Heart right ventricle (tissue), 16 donors: ENCODE measurements around the gene R3HDM4. TPM values are rescaled to one million over a fixed set of nuclear protein-coding genes. Genes with fewer than 3 reads are reported as not detected.

Experiments used
- ATAC-seq, 8 donors: fragments of 200-7000 bp; cut with Tn5 transposase; one replicate each; pipeline ENCODE4 v1.9.1; 2020; ENCODE audit warnings: mild to moderate bottlenecking in 8 of 8, moderate library complexity in 8 of 8, moderate number of reproducible peaks in 1 of 8
- DNase-seq, 2 donors: peaks; one replicate each; pipeline ENCODE4 v3.0.0-alpha.2; 2020
- H3K27ac ChIP-seq, 10 donors: fragments of 200-600 bp; sonication (generic) in 2 of 10; one replicate each; pipeline versions ENCODE4 v1.5.0 to v1.8.0; 2020 to 2022; ENCODE audit warnings: mild to moderate bottlenecking in 3 of 10
- H3K27me3 ChIP-seq, 7 donors: fragments of 200-600 bp; one replicate each; pipeline ENCODE4 v1.8.0; 2021 to 2022; ENCODE audit warnings: mild to moderate bottlenecking in 2 of 7
- H3K36me3 ChIP-seq, 9 donors: fragments of 200-600 bp; sonication (generic) in 1 of 9; one replicate each; pipeline versions ENCODE4 v1.5.0 to v1.8.0; 2020 to 2022; ENCODE audit warnings: mild to moderate bottlenecking in 2 of 9
- H3K4me1 ChIP-seq, 9 donors: fragments of 200-600 bp; sonication (generic) in 1 of 9; one replicate each; pipeline versions ENCODE4 v1.5.0 to v1.8.0; 2020 to 2022; ENCODE audit warnings: mild to moderate bottlenecking in 4 of 9
- H3K4me3 ChIP-seq, 10 donors: fragments of 200-600 bp; sonication (generic) in 2 of 10; one replicate each; pipeline versions ENCODE4 v1.5.0 to v1.8.0; 2020 to 2022; ENCODE audit warnings: mild to moderate bottlenecking in 7 of 10, moderate library complexity in 2 of 10
- H3K9me3 ChIP-seq, 11 donors: fragments of 200-600 bp in 10 of 11; sonication (generic) in 2 of 11; one replicate each; pipeline versions ENCODE4 v1.5.0 to v1.8.0; 2013 to 2022; ENCODE audit warnings: mild to moderate bottlenecking in 2 of 11, control low read depth in 1 of 11, moderate library complexity in 1 of 11
- CTCF ChIP-seq, 9 donors: fragments of 200-600 bp; sonication (generic) in 2 of 9; IDR thresholded peaks; one replicate each; pipeline versions ENCODE4 v1.5.0 to v1.8.0; 2021 to 2022; ENCODE audit warnings: antibody characterized with exemption in 9 of 9, mild to moderate bottlenecking in 5 of 9, moderate library complexity in 1 of 9
- WGBS, 2 donors: extraction: QIAGEN DNeasy Blood & Tissue Kit; methylation state at CpG; one replicate each; pipeline ENCODE4 v1.1.7; 2013; ENCODE audit warnings: inconsistent platforms in 1 of 2; 5-methylcytosine and 5-hydroxymethylcytosine counted together
- intact Hi-C, 10 donors: fragments of 100-400 bp; cut with DNase I; formaldehyde crosslinking; loops; one replicate each; pipeline versions ENCODE4 v1.11.1 to v1.14.2; 2022
- polyA plus RNA-seq, 2 donors: library from polyadenylated mRNA; stranded (reverse); fragments of 200-250 nt; gene quantifications; one replicate each; pipeline ENCODE4 v1.2.3, GENCODE V29; 2013
- total RNA-seq, 10 donors: library from RNA; stranded (reverse); fragmentation: NEBNext Ultra II Directional in 3 of 10; extraction: Animal tissue kit (Norgen Biotek cat#: 25700) in 3 of 10; gene quantifications; one replicate each; pipeline versions ENCODE4 v1.2.1 to v1.2.4, GENCODE V29; 2021 to 2023
- donor health status: Arrhythmogenic right ventricular cardiomyopathy.
- donor health status: ischemic (EF 13 %, LVEDD 7.1; RV severe dilation, severe dysfunction).
- donor health status: healthy with polysubstance abuse.
- donor health status: DM: no; HTN: yes; CAD: no.
- donor health status: DM: no; HTN: no; CAD: no.
- donor health status: ischemic (EF 25% LVEDD 6.9; RV normal size, moderate dysfunction).
- donor health status: ischemic (EF 25% LVEDD 5.7; RV mildly dilated, moderate dysfunction).
- donor health status: healthy.
- donor health status: DM: yes; HTN: yes; CAD: no.
- donor health status: Ischemic cardiomyopathy.
- donor health status: ischemic (EF 35%, LVEDD 5.7; RV mildly dilated, moderate dysfunction).
- donor health status: nonischemic (EF 11% LVEDD 7.7; RV severe dilation, severe dysfunction).
- donor health status: DM: yes; HTN: yes; CAD: no.
- donor health status: PGD.
- donor health status: ischemic (EF 29% LVEDD 5.4; RV normal size, mild dysfunction).
- donor health status: nonischemic (EF 23%, LVEDD 6.1; RV moderate dilation, normal function).

R3HDM4 gene
- total and polyA plus RNA-seq, 12 donors, result 16.3 to 49.8 (median 20.8) TPM

GRCh38 chr19:911197-912033 lies 1.6 kb downstream of the R3HDM4 start:
- Histone ChIP-seq H3K36me3 (peaks cover 0 to 3% (median 0%) of the 10 kb centered on the region in 9 donors), H3K27ac (peak overlapping the region in 1 of 10 donors; percentile 50), H3K27me3 (peaks cover 0 to 6% (median 4%) of the 10 kb centered on the region in 7 donors), H3K4me1 (peaks cover 0 to 54% (median 7%) of the 10 kb centered on the region in 9 donors), H3K4me3 (peak overlapping the region in 1 of 10 donors; percentile 82), H3K9me3 (no peaks in the 10 kb centered on the region)
- WGBS, 2 donors, result 84% methylated on average over 49 to 54 of the region's 54 CpGs
- no peak for DNase-seq
- TF ChIP-seq CTCF (IDR thresholded peaks at IDR 0.05), result no peak
- ATAC-seq, result peak in 1 of 8 donors; percentile 35
- intact Hi-C loops, result loop anchor here in 1 of 10 donors (2.0 kb wide), 1 partner anchor 49 kb away; no protein-coding TSS in a partner anchor

DNA sequence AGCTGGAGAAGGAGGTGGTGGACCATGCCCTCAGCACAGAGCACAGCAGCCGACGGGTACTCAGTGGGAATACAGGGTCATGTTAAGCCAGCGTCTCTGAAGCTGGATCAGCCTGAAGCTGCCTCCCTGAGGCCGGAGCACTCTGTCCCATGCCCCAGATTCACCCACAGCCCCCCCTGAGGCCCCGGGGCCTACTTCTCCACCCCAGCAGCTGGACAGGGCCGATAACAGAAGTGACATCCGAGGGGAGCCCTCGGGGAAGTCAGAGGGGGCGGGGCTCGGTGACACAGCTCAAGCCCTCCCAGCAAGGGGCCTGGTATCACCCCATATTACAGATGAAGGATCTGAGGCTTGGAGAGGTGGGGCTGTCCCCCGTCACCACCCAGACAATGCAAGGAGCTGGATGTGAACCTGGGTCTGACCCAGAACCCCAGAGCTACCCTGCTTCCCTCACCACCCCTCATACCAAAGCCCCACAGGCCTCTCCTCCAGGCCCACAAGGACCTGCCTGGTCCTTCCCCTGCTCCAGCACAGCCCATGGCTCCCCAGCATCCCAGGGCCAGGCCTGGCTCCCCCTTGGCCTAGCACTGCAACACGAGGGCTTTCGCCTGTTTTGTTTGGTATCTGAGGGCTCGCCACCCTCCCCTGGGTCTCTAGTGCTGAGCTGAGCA lies 5.7 kb downstream of the R3HDM4 start:
- H3K4me1 ChIP-seq, result peaks cover 0 to 46% (median 0%) of the 10 kb centered on the region in 9 donors
- intact Hi-C loops, result loop anchor here in 1 of 10 donors (5.0 kb wide), 1 partner anchor 35 kb away; no protein-coding TSS in a partner anchor
- H3K4me3 ChIP-seq, result peak overlapping the region in 1 of 10 donors; percentile 47
- peak overlapping the region in 2 of 10 donors; percentile 14 to 93 for H3K27ac ChIP-seq
- no peak for TF ChIP-seq CTCF (IDR thresholded peaks at IDR 0.05)
- 73 to 75% methylated on average over 14 of the region's 14 CpGs for WGBS, 2 donors
- no peaks in the 10 kb centered on the region for H3K9me3 ChIP-seq
- peaks cover 0 to 7% (median 0%) of the 10 kb centered on the region in 9 donors for H3K36me3 ChIP-seq
- ATAC-seq (peak in 3 of 8 donors; percentile 24 to 32 (median 30)), DNase-seq (no peak)
- no peaks in the 10 kb centered on the region for H3K27me3 ChIP-seq

GRCh38 chr19:906480-906879 lies 6.5 kb downstream of the R3HDM4 start:
- no peak for TF ChIP-seq CTCF (IDR thresholded peaks at IDR 0.05)
- H3K4me1 ChIP-seq, result peaks cover 0 to 43% (median 0%) of the 10 kb centered on the region in 9 donors
- peaks cover 0 to 14% (median 0%) of the 10 kb centered on the region in 9 donors for H3K36me3 ChIP-seq
- H3K27me3 ChIP-seq, result no peaks in the 10 kb centered on the region
- no peak overlapping the region for H3K4me3 ChIP-seq
- no peaks in the 10 kb centered on the region for H3K9me3 ChIP-seq
- 96 to 97% methylated on average over 7 of the region's 7 CpGs for WGBS, 2 donors
- DNase-seq, result no peak
- intact Hi-C loops, result loop anchor here in 1 of 10 donors (5.0 kb wide), 1 partner anchor 34 kb away; no protein-coding TSS in a partner anchor
- ATAC-seq, result no peak
- H3K27ac ChIP-seq, result peak overlapping the region in 1 of 10 donors; percentile 93

DNA sequence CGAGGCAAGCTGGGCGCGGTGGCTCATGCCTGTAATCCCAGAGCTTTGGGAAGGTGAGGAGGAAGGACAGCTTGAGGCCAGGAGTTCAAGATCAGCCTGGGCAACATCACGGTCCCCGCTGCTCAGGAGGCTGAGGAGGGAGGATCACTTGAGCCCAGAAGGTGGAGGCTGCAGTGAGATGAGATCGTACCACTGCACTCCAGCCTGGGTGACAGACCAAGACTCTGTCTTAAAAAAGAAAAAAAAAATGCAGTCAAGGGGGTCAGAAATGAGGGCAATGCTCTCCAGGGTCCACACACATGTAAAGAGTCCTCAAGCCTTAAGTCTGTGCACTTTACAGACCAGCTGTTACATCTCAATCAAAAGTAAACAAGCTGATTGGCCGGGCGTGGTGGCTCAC lies 8.5 kb downstream of the R3HDM4 start:
- no peaks in the 10 kb centered on the region for H3K9me3 ChIP-seq
- TF ChIP-seq CTCF (IDR thresholded peaks at IDR 0.05), result no peak
- ATAC-seq, result no peak
- peaks cover 0 to 26% (median 0%) of the 10 kb centered on the region in 9 donors for H3K4me1 ChIP-seq
- peaks cover 0 to 25% (median 0%) of the 10 kb centered on the region in 9 donors for H3K36me3 ChIP-seq
- 94% methylated on average over 8 of the region's 8 CpGs for WGBS, 2 donors
- no peaks in the 10 kb centered on the region for H3K27me3 ChIP-seq
- intact Hi-C loops, result no loop called here
- H3K27ac ChIP-seq, result no peak overlapping the region
- no peak for DNase-seq
- no peak overlapping the region for H3K4me3 ChIP-seq
